A549 treated with GW870086 at 1 μM for 4 hours (cell line): Measurements from ENCODE around the gene IMPDH1. TPM values are rescaled to one million over a fixed set of nuclear protein-coding genes. Genes with fewer than 3 reads are reported as not detected.

ENCODE experiments used
- total RNA-seq: library from RNA; stranded (reverse); fragments of 200-300 nt; extraction: Qiagen RNA extraction; gene quantifications from 5 replicates; pipeline ENCODE4 v1.2.3, GENCODE V29; 2022; ENCODE audit warnings: low read depth

IMPDH1 gene
- 101 to 128 TPM (median 118 TPM) in 5 replicates for total RNA-seq

DNA sequence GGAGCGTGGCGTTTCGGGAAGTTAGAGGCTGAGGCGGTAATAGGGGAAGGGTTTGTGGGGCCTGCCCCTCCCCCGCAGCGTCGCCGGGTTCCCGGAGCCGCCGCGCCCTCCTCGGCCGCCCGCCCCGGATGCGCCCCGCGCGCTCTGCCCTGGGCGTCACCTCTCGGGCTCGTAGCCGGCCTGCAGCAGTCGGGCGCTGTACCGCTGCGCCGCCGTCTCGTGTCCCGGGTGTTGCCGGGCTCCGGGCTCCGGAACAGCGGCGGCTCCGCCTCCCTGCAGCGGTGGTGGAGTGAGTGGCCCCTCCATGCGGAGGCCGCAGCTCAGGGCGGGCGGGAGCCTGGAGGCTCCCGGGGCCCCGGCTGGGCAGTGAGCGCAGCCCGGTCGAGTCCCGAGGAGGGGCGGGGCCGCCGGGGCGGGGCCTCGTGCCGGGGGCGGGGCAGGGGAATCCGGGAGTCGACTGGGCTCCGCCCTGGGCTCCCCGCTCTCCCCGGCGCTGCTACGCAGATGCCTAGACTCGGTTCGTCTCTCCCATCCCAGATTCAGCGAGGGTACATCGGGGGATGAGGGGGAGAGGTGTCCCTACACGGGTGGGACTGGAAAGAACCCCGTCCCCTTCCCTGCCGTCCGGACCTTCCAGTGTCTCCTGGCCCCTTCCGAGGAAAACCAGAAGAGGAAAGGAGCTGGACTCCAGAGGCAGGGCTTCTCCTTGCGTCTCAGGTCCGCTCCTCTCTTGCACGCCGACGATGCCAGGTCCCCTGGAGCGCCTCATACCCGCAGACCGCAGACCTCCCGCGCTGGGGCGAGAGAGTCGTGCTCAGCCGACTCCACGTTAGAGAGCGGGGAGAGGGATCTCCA, at the start of gene IMPDH1:
TSS of gene IMPDH1 (minus strand) at position 387 of the 855 bp plus-strand sequence. CDS start at position 306, 81 bp downstream.

DNA sequence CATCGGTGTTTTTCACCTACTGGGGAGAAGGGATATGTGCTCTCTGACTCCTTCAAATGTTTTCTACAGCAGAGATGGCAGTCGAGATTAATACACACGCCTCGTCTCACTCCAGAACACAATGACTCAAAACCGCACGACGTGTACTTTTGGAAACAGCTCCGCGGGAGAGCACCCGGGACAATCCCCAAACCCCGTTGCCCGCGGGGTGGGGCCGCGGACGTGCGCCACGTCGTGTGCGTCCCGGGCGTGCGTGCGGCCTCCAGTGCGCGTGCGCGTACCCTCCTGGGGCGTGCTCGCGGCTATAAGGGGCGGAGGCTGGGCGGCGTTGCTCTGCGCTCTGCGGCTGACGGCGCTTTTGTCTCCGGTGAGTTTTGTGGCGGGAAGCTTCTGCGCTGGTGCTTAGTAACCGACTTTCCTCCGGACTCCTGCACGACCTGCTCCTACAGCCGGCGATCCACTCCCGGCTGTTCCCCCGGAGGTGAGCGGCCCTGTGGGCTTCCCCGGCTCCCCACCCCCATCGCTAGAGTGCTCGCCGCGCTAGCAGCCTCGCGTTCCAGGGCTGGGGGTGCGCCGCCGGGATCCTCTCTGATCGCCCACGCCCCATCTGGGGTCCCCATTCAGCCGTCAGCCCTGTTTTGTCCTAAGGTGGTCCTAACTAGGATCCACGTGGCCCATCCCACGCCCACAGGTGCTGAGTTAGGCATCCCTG, 45.9 kb upstream of the IMPDH1 start, which contains the start of gene HILPDA:
TSS of gene HILPDA (plus strand) at position 336 of the 712 bp plus-strand sequence. CDS start 1,391 bp downstream, outside the sequence.

DNA sequence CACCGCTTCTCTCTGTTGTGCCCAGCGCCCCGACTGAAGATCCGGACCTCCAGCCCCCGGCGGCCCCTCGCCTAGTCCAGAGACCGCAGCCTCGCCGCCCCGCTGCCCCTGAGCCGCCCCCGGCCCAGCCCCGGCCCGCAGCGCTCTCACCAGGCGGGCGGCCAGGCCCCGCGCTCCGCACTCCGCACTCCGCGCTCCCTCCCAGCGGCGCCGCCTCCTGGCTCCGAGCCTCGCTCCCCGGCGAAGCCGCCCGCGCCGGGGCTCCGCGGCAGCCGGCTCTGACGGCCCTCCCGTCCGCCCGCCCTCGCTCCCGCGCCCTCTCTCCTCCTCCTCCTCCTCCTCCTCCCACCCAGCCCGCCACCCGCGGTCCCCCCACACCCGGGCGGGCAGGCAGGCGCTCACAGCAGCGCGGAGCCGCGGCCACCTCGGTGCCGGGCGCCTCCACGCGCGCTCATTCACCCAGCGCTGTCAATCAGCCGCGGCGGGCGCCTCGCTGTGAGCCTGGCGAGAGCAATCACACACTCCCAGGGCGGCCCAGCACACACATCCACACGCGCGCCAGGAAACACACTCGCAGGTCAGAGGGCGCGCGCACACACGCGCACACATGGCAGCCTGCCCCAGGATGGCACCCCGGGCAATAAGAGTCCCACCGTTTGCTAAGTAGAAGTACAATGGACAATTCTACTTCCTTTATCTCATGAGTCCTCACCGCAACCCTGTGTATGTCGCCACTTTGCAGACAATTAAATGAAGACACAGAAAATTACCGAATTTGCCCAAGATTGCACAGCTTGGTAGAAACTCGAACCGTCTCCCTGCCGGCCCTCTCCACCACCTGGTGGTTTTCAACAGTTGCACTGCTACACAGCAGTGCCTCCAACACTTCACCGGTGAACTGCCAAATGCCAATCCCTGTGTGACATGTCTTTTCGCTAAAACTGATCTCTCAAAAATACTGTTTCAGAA, 48.1 kb downstream of the IMPDH1 start, which contains the start of gene PRRT4:
TSS of gene PRRT4 (minus strand) at position 280 of the 969 bp plus-strand sequence.

DNA sequence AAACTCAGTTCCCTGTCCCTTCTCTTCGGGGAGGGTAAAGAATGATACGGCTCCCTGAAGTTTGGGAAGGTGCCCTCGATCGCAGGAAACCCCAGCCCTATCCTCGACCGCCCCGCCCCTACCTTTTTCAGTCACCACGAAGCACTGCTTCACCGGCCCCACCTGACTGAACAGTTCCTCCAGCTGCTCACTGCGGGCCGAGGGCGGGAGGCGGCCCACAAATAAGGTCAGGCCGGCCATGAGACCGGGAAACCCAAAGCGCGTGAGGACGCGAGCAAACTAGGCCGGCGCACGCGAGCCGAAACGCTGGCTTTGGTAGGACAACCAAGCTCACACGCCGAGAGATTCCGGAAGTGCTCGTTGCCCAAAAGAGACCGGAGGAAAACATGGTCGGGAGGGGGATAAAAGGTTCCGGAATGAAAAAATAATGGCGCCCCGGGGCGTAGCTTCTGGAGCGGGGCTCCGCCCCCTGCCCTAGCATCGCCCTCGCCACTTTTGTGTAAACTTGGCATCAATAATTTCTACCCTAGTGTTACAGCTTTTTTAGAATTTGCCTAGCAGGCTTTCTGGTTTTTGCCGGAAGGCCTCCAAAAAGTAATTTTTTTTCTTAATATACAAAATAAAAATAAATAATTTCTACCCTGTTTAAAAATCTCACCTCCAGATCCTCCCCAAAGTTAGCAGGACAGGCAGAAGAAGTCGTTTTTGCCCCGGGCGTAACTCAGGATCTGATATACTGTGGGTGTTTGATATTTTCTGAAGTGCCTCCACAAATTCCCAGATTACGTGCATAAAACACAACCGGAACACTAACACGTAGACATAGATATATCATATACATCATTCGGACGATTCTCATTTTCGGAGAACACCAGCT, 66.0 kb downstream of the IMPDH1 start, which contains the start of gene RBM28:
TSS of gene RBM28 (minus strand) at position 355 of the 877 bp plus-strand sequence. CDS start at position 240, 115 bp downstream.

Other genes with a start within 250 kb of the IMPDH1 start
- not detected in 5 replicates for gene LEP, start 168.7 kb downstream of the IMPDH1 start, total RNA-seq
- gene RBM28, start 66.1 kb downstream of the IMPDH1 start, total RNA-seq = 52.2 to 58.2 TPM (median 55.9 TPM) in 5 replicates
- gene PRRT4, start 48.3 kb downstream of the IMPDH1 start, total RNA-seq = 0.29 to 0.50 TPM (median 0.41 TPM) in 5 replicates
- gene HILPDA, start 45.9 kb upstream of the IMPDH1 start, total RNA-seq = 27.3 to 37.4 TPM (median 29.3 TPM) in 5 replicates
- gene METTL2B, start 66.8 kb upstream of the IMPDH1 start, total RNA-seq = 20.8 to 25.2 TPM (median 22.5 TPM) in 5 replicates